Measurements from ENCODE around the gene ENPP1.
"Not testable (repeated sequence)": the region's sequence is repeated elsewhere in the genome, so short reads cannot be mapped to it uniquely, and the experiment has no call there.

GRCh38 chr6:131903734-131904133 is 95.9 kb downstream of the ENPP1 start:
- not testable (repeated sequence) for TF ChIP-seq POLR2A, CTCF (IDR thresholded peaks at IDR 0.05)

All from lower leg skin (tissue), 3 donors.